Measurements from ENCODE around the gene CPA2.
"Not testable (repeated sequence)": the region's sequence is repeated elsewhere in the genome, so short reads cannot be mapped to it uniquely, and the experiment has no call there.

CPA2 gene

GRCh38 chr7:130266258-130266960 is at the start of gene CPA2:
Gene CPA2 (plus strand): TSS chr7:130266863. CDS start chr7:130266882, 19 bp downstream.
- DNase-seq, result no peak

- DNase-seq, result no peak
Observed at GRCh38 chr7:130218806-130219620, 47.6 kb upstream of the CPA2 start.

GRCh38 chr7:130219871-130220270 is 46.8 kb upstream of the CPA2 start:
- DNase-seq, result no peak

- DNase-seq, result no peak
Observed at GRCh38 chr7:130221746-130222145, 44.9 kb upstream of the CPA2 start.

- DNase-seq, result no peak
Observed at GRCh38 chr7:130223646-130224045, 43.0 kb upstream of the CPA2 start.

GRCh38 chr7:130224210-130224609 is 42.5 kb upstream of the CPA2 start:
- no peak for DNase-seq

GRCh38 chr7:130224923-130225322 is 41.7 kb upstream of the CPA2 start:
- DNase-seq, result not testable (repeated sequence)

GRCh38 chr7:130226333-130226732 is 40.3 kb upstream of the CPA2 start:
- DNase-seq, result no peak

- DNase-seq, result no peak
Observed at GRCh38 chr7:130227883-130228575, 38.6 kb upstream of the CPA2 start.

- no peak for DNase-seq
Observed at GRCh38 chr7:130228840-130229502, 37.7 kb upstream of the CPA2 start.

GRCh38 chr7:130229981-130230380 is 36.7 kb upstream of the CPA2 start:
- DNase-seq, result not testable (repeated sequence)

- DNase-seq, result no peak
Observed at GRCh38 chr7:130231792-130232191, 34.9 kb upstream of the CPA2 start.

GRCh38 chr7:130232209-130232608 is 34.5 kb upstream of the CPA2 start:
- DNase-seq, result no peak

GRCh38 chr7:130234078-130234477 is 32.6 kb upstream of the CPA2 start:
- no peak for DNase-seq

- not testable (repeated sequence) for DNase-seq
Observed at GRCh38 chr7:130236361-130236760, 30.3 kb upstream of the CPA2 start.

- no peak for DNase-seq
Observed at GRCh38 chr7:130240240-130240639, 26.4 kb upstream of the CPA2 start.

GRCh38 chr7:130242198-130243014 is 24.3 kb upstream of the CPA2 start:
- no peak for DNase-seq

GRCh38 chr7:130243486-130243885 is 23.2 kb upstream of the CPA2 start:
- not testable (repeated sequence) for DNase-seq

- DNase-seq, result not testable (repeated sequence)
Observed at GRCh38 chr7:130246491-130246890, 20.2 kb upstream of the CPA2 start.

GRCh38 chr7:130248842-130249241 is 17.8 kb upstream of the CPA2 start:
- not testable (repeated sequence) for DNase-seq

- DNase-seq, result not testable (repeated sequence)
Observed at GRCh38 chr7:130249626-130250025, 17.0 kb upstream of the CPA2 start.

- no peak for DNase-seq
Observed at GRCh38 chr7:130254555-130254954, 12.1 kb upstream of the CPA2 start.

Measured in NCI-H1436 treated with DMSO at 0.1 percent for 48 hours (cell line).